ENCODE data around the gene SORBS1. TPM values are rescaled to one million over a fixed set of nuclear protein-coding genes. Genes with fewer than 3 reads are reported as not detected.

SORBS1 gene
- total and polyA plus RNA-seq, 2 of the 13 experiments (the other 11 are each of a cell fraction or from before 2014, with no cell fraction given) = 16.8 to 39.8 TPM

- TF ChIP-seq, protein P1, sequence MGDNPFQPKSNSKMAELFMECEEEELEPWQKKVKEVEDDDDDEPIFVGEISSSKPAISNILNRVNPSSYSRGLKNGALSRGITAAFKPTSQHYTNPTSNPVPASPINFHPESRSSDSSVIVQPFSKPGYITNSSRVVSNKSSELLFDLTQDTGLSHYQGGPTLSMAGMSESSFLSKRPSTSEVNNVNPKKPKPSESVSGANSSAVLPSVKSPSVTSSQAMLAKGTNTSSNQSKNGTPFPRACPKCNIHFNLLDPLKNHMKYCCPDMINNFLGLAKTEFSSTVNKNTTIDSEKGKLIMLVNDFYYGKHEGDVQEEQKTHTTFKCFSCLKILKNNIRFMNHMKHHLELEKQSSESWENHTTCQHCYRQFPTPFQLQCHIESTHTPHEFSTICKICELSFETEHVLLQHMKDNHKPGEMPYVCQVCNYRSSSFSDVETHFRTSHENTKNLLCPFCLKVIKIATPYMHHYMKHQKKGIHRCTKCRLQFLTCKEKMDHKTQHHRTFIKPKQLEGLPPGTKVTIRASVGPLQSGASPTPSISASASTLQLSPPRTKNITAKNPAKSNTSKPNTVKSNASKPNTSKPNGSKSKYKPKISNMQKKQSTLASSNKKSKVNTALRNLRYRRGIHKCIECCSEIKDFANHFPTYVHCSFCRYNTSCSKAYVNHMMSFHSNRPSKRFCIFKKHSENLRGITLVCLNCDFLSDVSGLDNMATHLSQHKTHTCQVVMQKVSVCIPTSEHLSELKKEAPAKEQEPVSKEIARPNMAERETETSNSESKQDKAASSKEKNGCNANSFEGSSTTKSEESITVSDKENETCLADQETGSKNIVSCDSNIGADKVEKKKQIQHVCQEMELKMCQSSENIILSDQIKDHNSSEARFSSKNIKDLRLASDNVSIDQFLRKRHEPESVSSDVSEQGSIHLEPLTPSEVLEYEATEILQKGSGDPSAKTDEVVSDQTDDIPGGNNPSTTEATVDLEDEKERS (CRISPR knock-in tag; IDR thresholded peaks at IDR 0.05) = no peak
- TF ChIP-seq GABPA (IDR thresholded peaks at IDR 0.05; ENCODE audit: low read depth, low read length) (peak; percentile 28; the same call in 1 of the 2 replicates), GABPA (CRISPR knock-in tag; IDR thresholded peaks at IDR 0.05; ENCODE audit: low read depth) (peak; percentile 31; the same call in 1 of the 2 replicates), KLF13 (CRISPR knock-in tag; IDR thresholded peaks at IDR 0.05) (no peak), MAFF (IDR thresholded peaks at IDR 0.05; ENCODE audit: low read depth, low read length) (no peak), ZNF136 (CRISPR knock-in tag; IDR thresholded peaks at IDR 0.05; ENCODE audit: low read depth) (0 out of 2 replicates have a peak, but pooled peaks have one; percentile 68), SPEN (CRISPR knock-in tag; IDR thresholded peaks at IDR 0.05; ENCODE audit: low read depth) (peak; percentile 25; the same call in 1 of the 2 replicates), SOX6 (IDR thresholded peaks at IDR 0.05) (no peak), SOX6 (CRISPR knock-in tag; IDR thresholded peaks at IDR 0.05) (peak; percentile 42; the same call in 1 of the 2 replicates), IKZF1 (IDR thresholded peaks at IDR 0.05) (no peak), ZNF3 (CRISPR knock-in tag; IDR thresholded peaks at IDR 0.05) (no peak), MED13 (CRISPR knock-in tag; IDR thresholded peaks at IDR 0.05) (no peak), ZNF543 (CRISPR knock-in tag; IDR thresholded peaks at IDR 0.05) (no peak), CENPT (CRISPR knock-in tag; IDR thresholded peaks at IDR 0.05; ENCODE audit: low read depth) (no peak), ZNF768 (CRISPR knock-in tag; IDR thresholded peaks at IDR 0.05) (0 out of 2 replicates have a peak, but pooled peaks have one; percentile 62), ZBTB20 (CRISPR knock-in tag; IDR thresholded peaks at IDR 0.05; ENCODE audit: borderline replicate concordance, low read depth) (0 out of 2 replicates have a peak, but pooled peaks have one; percentile 49), SAP130 (CRISPR knock-in tag; IDR thresholded peaks at IDR 0.05; ENCODE audit: low read depth) (peak; percentile 84), CENPX (CRISPR knock-in tag; IDR thresholded peaks at IDR 0.05) (no peak), ZNF687 (CRISPR knock-in tag; IDR thresholded peaks at IDR 0.05) (peak; percentile 80), TGIF2 (CRISPR knock-in tag; IDR thresholded peaks at IDR 0.05) (peak; percentile 84)
- TF ChIP-seq, protein P2, sequence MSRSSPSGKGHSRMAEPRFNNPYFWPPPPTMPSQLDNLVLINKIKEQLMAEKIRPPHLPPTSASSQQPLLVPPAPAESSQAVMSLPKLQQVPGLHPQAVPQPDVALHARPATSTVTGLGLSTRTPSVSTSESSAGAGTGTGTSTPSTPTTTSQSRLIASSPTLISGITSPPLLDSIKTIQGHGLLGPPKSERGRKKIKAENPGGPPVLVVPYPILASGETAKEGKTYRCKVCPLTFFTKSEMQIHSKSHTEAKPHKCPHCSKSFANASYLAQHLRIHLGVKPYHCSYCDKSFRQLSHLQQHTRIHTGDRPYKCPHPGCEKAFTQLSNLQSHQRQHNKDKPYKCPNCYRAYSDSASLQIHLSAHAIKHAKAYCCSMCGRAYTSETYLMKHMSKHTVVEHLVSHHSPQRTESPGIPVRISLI (CRISPR knock-in tag; IDR thresholded peaks at IDR 0.05; ENCODE audit: borderline replicate concordance) = no peak
- TF ChIP-seq, protein P3, sequence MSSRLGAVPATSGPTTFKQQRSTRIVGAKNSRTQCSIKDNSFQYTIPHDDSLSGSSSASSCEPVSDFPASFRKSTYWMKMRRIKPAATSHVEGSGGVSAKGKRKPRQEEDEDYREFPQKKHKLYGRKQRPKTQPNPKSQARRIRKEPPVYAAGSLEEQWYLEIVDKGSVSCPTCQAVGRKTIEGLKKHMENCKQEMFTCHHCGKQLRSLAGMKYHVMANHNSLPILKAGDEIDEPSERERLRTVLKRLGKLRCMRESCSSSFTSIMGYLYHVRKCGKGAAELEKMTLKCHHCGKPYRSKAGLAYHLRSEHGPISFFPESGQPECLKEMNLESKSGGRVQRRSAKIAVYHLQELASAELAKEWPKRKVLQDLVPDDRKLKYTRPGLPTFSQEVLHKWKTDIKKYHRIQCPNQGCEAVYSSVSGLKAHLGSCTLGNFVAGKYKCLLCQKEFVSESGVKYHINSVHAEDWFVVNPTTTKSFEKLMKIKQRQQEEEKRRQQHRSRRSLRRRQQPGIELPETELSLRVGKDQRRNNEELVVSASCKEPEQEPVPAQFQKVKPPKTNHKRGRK (CRISPR knock-in tag; IDR thresholded peaks at IDR 0.05) = no peak
Measured at GRCh38 chr10:95561177-95561863, at the start of gene SORBS1 (continued).
